ENCODE measurements around the gene MGAT5.

MGAT5 gene

DNA sequence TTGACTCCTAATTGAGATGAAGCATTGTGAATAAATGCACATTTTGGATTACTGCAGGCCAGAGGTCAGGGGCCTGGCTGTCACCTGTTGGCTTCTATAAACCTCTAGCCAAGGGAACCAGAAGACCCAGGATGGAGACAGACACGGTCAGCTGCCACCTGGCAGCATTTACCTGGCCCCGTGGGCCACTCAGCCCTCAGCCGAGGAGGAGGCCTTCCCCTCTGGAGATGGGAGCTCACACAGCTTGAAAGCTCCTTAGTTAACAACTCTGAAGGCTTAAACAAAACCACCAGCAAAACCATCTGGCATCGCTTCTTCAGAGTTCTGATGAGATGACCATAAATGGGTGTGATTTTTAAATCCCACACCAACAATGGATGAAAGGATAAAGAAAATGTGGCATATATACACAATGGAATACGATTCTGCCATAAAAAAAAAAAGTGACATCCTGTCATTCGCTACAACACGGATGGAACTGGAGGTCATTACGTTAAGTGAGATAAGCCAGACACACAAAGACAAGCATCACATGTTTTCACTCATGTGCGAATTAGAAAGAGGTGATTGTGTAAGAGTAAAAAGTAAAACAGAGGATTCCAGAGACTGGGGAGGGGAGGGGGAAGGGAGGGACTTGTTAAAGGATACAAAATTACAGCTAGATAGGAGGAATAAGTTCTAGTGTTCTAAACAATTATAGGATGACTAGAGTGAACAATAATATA is 246.5 kb downstream of the MGAT5 start:
- H3K27me3 Mint-ChIP-seq, result peaks cover 3% of the 10 kb centered on the region
- H3K4me3 Mint-ChIP-seq, result no peak overlapping the region
- H3K4me1 Mint-ChIP-seq, result no peaks in the 10 kb centered on the region
- ATAC-seq, result no peak
- DNase-seq, result no peak
- peaks cover 3% of the 10 kb centered on the region for H3K36me3 Mint-ChIP-seq (ENCODE audit: low read depth)
- peaks cover 10% of the 10 kb centered on the region for H3K9me3 Mint-ChIP-seq
- no peak overlapping the region for H3K27ac Mint-ChIP-seq

- Mint-ChIP-seq H3K4me1 (no peaks in the 10 kb centered on the region), H3K4me3 (no peak overlapping the region), H3K36me3 (ENCODE audit: low read depth) (peaks cover 3% of the 10 kb centered on the region), H3K27me3 (peaks cover 3% of the 10 kb centered on the region), H3K9me3 (peaks cover 10% of the 10 kb centered on the region), H3K27ac (no peak overlapping the region)
- DNase-seq (no peak), ATAC-seq (no peak)
Observed at GRCh38 chr2:134501476-134502091, 247.7 kb downstream of the MGAT5 start.

DNA sequence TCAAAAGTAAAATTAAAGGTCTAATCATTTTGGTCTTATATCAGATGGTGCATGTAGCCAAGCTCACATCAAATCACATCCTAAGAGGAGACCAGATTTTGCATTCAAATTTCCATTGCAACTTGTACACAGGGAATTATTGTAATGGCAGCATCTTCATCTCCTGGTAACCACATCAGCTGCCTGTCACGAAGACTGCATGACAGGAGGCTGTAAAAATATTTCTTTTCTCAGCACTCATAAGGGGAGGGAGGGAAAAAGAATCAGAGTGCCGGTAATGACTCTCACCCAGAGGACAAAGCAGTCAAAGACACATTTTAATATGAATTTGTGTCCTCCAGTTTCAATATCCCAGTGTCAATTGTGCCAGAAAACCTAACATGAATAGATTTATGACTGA is 248.2 kb downstream of the MGAT5 start:
- no peak for ATAC-seq
- Mint-ChIP-seq H3K27ac (no peak overlapping the region), H3K27me3 (peaks cover 3% of the 10 kb centered on the region), H3K4me3 (no peak overlapping the region), H3K36me3 (ENCODE audit: low read depth) (peaks cover 3% of the 10 kb centered on the region), H3K9me3 (peaks cover 10% of the 10 kb centered on the region), H3K4me1 (no peaks in the 10 kb centered on the region)
- no peak for DNase-seq

All from activated naive CD8-positive, alpha-beta T cell treated with anti-CD3 and anti-CD28 coated beads, Interleukin-2, amount 50 U/mL, for 24 hours (primary cell).